ENCODE data around the gene HTR3B. TPM values are rescaled to one million over a fixed set of nuclear protein-coding genes. Genes with fewer than 3 reads are reported as not detected.

Gene HTR3B
- total RNA-seq, 1 experiment from 2014 or later = not detected

DNA sequence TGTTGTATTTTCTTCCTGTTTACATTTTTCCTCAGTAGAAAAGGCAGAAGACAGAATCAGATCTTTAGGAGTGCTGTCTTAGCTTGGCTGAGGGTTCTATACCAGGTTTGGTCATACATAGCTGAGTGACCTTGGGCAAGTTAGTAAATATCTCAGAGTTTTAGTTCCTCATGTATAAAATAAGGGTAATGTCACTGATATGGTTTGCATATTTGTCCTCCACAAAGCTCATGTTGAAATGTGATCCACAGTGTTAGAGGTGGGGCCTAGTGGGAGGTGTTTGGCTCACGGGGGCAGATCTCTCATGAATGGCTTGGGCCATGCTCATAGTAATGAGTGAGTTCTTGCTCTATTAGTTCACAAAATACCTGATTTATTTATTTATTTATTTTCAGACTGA, 62.8 kb downstream of the HTR3B start:
- no peak overlapping the region for H2AFZ ChIP-seq (ENCODE audit: low read length)
- no peak overlapping the region for H3T11ph ChIP-seq (ENCODE audit: low read length)
- no peak overlapping the region for H2BK15ac ChIP-seq (ENCODE audit: low read depth, low read length)
- no peak overlapping the region for H3K18ac ChIP-seq (ENCODE audit: insufficient read length, low read depth, low read length)
- no peak overlapping the region for H2BK120ac ChIP-seq (ENCODE audit: low read depth, low read length, poor library complexity, severe bottlenecking)
- H3K4me2 ChIP-seq (ENCODE audit: insufficient read depth, insufficient read length, low read length) = no peak overlapping the region
- no peak overlapping the region for H4K91ac ChIP-seq (ENCODE audit: insufficient read length, low read depth, low read length)
- WGBS (ENCODE audit: extremely low coverage, insufficient read length, low lambda C conversion rate) = no CpG with 5 or more reads among the region's 1 CpG
- H2BK12ac ChIP-seq (ENCODE audit: insufficient read length, low read depth, low read length) = no peak overlapping the region
- H4K20me1 ChIP-seq (ENCODE audit: control insufficient read depth, insufficient read depth, insufficient read length) = no peaks in the 10 kb centered on the region
- H4K8ac ChIP-seq (replicated peaks; ENCODE audit: insufficient read length, low read depth, low read length) = no peak overlapping the region
- no peaks in the 10 kb centered on the region; a peak in 1 of 5 replicates for H3K9me3 Mint-ChIP-seq
- peaks cover 19% of the 10 kb centered on the region for H3K27me3 Mint-ChIP-seq (ENCODE audit: low read depth)
- no peaks in the 10 kb centered on the region for H3K36me3 Mint-ChIP-seq (ENCODE audit: insufficient read depth in 1 of 3, low read depth in 3 of 3)
- DNase-seq = no peak
- H3K56ac ChIP-seq (ENCODE audit: insufficient read length, low read depth, low read length) = no peak overlapping the region
- TF ChIP-seq, protein P1, sequence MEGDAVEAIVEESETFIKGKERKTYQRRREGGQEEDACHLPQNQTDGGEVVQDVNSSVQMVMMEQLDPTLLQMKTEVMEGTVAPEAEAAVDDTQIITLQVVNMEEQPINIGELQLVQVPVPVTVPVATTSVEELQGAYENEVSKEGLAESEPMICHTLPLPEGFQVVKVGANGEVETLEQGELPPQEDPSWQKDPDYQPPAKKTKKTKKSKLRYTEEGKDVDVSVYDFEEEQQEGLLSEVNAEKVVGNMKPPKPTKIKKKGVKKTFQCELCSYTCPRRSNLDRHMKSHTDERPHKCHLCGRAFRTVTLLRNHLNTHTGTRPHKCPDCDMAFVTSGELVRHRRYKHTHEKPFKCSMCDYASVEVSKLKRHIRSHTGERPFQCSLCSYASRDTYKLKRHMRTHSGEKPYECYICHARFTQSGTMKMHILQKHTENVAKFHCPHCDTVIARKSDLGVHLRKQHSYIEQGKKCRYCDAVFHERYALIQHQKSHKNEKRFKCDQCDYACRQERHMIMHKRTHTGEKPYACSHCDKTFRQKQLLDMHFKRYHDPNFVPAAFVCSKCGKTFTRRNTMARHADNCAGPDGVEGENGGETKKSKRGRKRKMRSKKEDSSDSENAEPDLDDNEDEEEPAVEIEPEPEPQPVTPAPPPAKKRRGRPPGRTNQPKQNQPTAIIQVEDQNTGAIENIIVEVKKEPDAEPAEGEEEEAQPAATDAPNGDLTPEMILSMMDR (conservative IDR thresholded peaks at IDR 0.05) = no peak
- H3K4me3 Mint-ChIP-seq = no peak overlapping the region
- no peaks in the 10 kb centered on the region for H3K79me1 ChIP-seq (ENCODE audit: insufficient read depth, low read depth, low read length, poor library complexity, severe bottlenecking)
- no peaks in the 10 kb centered on the region for H3K27me3 ChIP-seq (ENCODE audit: insufficient read depth, low read length)
- no peak overlapping the region for H4K5ac ChIP-seq (ENCODE audit: insufficient read length, low read depth, low read length)
- no peak overlapping the region for H3K4ac ChIP-seq (ENCODE audit: low read depth, low read length)
- no peaks in the 10 kb centered on the region; the same call in 1 of the 2 replicates for H3K4me1 ChIP-seq (ENCODE audit: insufficient read depth, low read length)
- H3K9ac ChIP-seq (ENCODE audit: extremely low read depth, insufficient read length, low read length) = no peak overlapping the region
- no peak overlapping the region for H2BK5ac ChIP-seq (ENCODE audit: insufficient read length, low read length)
- H3K23ac ChIP-seq (ENCODE audit: insufficient read length, low read depth, low read length) = no peak overlapping the region
- H3K4me1 Mint-ChIP-seq = peaks cover 11 to 18% of the 10 kb centered on the region in 2 experiments
- no peak overlapping the region for H3K27ac ChIP-seq (ENCODE audit: insufficient read length, low read depth, low read length)
- no peak overlapping the region for H2BK20ac ChIP-seq (ENCODE audit: low read depth, low read length, poor library complexity, severe bottlenecking)
- H3K23me2 ChIP-seq (ENCODE audit: insufficient read length, low read depth, low read length, poor library complexity, severe bottlenecking) = no peaks in the 10 kb centered on the region
- H3K79me2 ChIP-seq (ENCODE audit: insufficient read depth, low read length) = no peaks in the 10 kb centered on the region
- no peaks in the 10 kb centered on the region for H3K9me3 ChIP-seq (ENCODE audit: control insufficient read depth, low read depth, low read length)
- H2AK5ac ChIP-seq (ENCODE audit: insufficient read length, low read length) = no peak overlapping the region
- H3K27ac Mint-ChIP-seq = no peak overlapping the region
- no peak overlapping the region for H3K14ac ChIP-seq (ENCODE audit: insufficient read depth, low read length)
